IPS-18c (cell line): Measurements from ENCODE around the gene PTPRD.

Experiments used
- H3K4me3 ChIP-seq: 2 replicates; pipeline ENCODE4 v1.7.0; 2013; ENCODE audit warnings: low read depth, mild to moderate bottlenecking, low read length, moderate library complexity; ENCODE audit not compliant: insufficient read depth
- H3K9me3 ChIP-seq: one replicate; pipeline ENCODE4 v1.6.1; 2013; ENCODE audit warnings: mild to moderate bottlenecking, low read length, moderate library complexity; ENCODE audit not compliant: control insufficient read depth, insufficient read depth

Gene PTPRD

GRCh38 chr9:8474937-8475336 lies 2137.9 kb downstream of the PTPRD start:
- Histone ChIP-seq H3K9me3 (no peaks in the 10 kb centered on the region), H3K4me3 (no peak overlapping the region)

- Histone ChIP-seq H3K9me3 (no peaks in the 10 kb centered on the region), H3K4me3 (no peak overlapping the region)
Observed at GRCh38 chr9:8473244-8474020, 2139.4 kb downstream of the PTPRD start.

- Histone ChIP-seq H3K9me3 (no peaks in the 10 kb centered on the region), H3K4me3 (no peak overlapping the region)
Observed at GRCh38 chr9:8468045-8468637, 2144.7 kb downstream of the PTPRD start.

- no peak overlapping the region for H3K4me3 ChIP-seq
- no peaks in the 10 kb centered on the region for H3K9me3 ChIP-seq
Observed at GRCh38 chr9:8457816-8458215, 2155.0 kb downstream of the PTPRD start.

GRCh38 chr9:8457055-8457454 lies 2155.7 kb downstream of the PTPRD start:
- H3K4me3 ChIP-seq = no peak overlapping the region
- no peaks in the 10 kb centered on the region for H3K9me3 ChIP-seq

GRCh38 chr9:8456344-8456743 lies 2156.5 kb downstream of the PTPRD start:
- H3K9me3 ChIP-seq = no peaks in the 10 kb centered on the region

GRCh38 chr9:8450810-8451545 lies 2161.8 kb downstream of the PTPRD start:
- H3K4me3 ChIP-seq = no peak overlapping the region
- H3K9me3 ChIP-seq = no peaks in the 10 kb centered on the region

More at GRCh38 chr9:8456344-8456743, 2156.5 kb downstream of the PTPRD start:
- no peak overlapping the region for H3K4me3 ChIP-seq

- H3K4me3 ChIP-seq = no peak overlapping the region
- no peaks in the 10 kb centered on the region for H3K9me3 ChIP-seq
Observed at GRCh38 chr9:8448226-8448625, 2164.6 kb downstream of the PTPRD start.

GRCh38 chr9:8447601-8448000 lies 2165.2 kb downstream of the PTPRD start:
- H3K9me3 ChIP-seq = no peaks in the 10 kb centered on the region
- no peak overlapping the region for H3K4me3 ChIP-seq

GRCh38 chr9:8437876-8438275 lies 2174.9 kb downstream of the PTPRD start:
- H3K4me3 ChIP-seq = no peak overlapping the region
- H3K9me3 ChIP-seq = no peaks in the 10 kb centered on the region

GRCh38 chr9:8437259-8437658 lies 2175.5 kb downstream of the PTPRD start:
- Histone ChIP-seq H3K4me3 (no peak overlapping the region), H3K9me3 (no peaks in the 10 kb centered on the region)

- Histone ChIP-seq H3K9me3 (no peaks in the 10 kb centered on the region), H3K4me3 (no peak overlapping the region)
Observed at GRCh38 chr9:8436786-8437185, 2176.0 kb downstream of the PTPRD start.

- no peak overlapping the region for H3K4me3 ChIP-seq
- H3K9me3 ChIP-seq = no peaks in the 10 kb centered on the region
Observed at GRCh38 chr9:8434621-8435020, 2178.2 kb downstream of the PTPRD start.

- H3K4me3 ChIP-seq = no peak overlapping the region
- H3K9me3 ChIP-seq = no peaks in the 10 kb centered on the region
Observed at GRCh38 chr9:8432224-8432623, 2180.6 kb downstream of the PTPRD start.

- Histone ChIP-seq H3K9me3 (no peaks in the 10 kb centered on the region), H3K4me3 (no peak overlapping the region)
Observed at GRCh38 chr9:8431505-8431904, 2181.3 kb downstream of the PTPRD start.

- no peaks in the 10 kb centered on the region for H3K9me3 ChIP-seq
- no peak overlapping the region for H3K4me3 ChIP-seq
Observed at GRCh38 chr9:8430945-8431344, 2181.9 kb downstream of the PTPRD start.

GRCh38 chr9:8429768-8430167 lies 2183.0 kb downstream of the PTPRD start:
- no peak overlapping the region for H3K4me3 ChIP-seq
- H3K9me3 ChIP-seq = no peaks in the 10 kb centered on the region

GRCh38 chr9:8429157-8429556 lies 2183.6 kb downstream of the PTPRD start:
- no peak overlapping the region for H3K4me3 ChIP-seq
- no peaks in the 10 kb centered on the region for H3K9me3 ChIP-seq
